Breast epithelium (tissue), 3 donors: ENCODE data around the gene USP24.

Experiments
- POLR2A ChIP-seq: fragments of 450-650 bp; IDR thresholded peaks from one replicate; pipeline ENCODE4 v1.6.1; 2016; ENCODE audit warnings: antibody characterized with exemption, mild to moderate bottlenecking, moderate library complexity
- POLR2AphosphoS5 ChIP-seq, 3 donors: sonication (generic); formaldehyde crosslinking; IDR thresholded peaks; one replicate each; pipeline ENCODE4 v1.6.1; 2017; ENCODE audit warnings: antibody characterized with exemption in 3 of 3
- TF ChIP-seq, protein P1 (sequence below), 3 donors: fragments of 450-650 bp; IDR thresholded peaks; one replicate each; pipeline ENCODE4 v1.5.1; 2016 to 2017; ENCODE audit warnings: antibody characterized with exemption in 3 of 3, mild to moderate bottlenecking in 3 of 3, moderate library complexity in 3 of 3

DNA sequence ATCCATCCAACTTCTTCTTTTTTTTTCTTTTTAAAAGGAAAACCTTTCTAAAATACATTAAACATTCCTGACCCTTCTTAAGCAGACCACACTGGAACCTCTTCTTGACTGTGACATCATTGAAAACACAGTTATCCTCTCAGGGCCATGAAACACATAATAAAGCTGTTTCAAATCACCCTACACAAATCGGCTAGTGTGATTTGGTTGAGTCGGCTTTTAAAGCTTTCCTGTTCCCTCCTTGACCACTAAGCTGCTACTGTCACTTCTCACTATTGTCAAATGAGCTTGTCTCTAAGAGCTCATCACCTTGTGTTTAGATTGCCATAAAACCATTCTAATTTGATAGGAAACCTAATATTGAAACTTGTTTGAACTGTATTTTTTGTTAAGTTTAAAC, 5.9 kb downstream of the USP24 start:
- TF ChIP-seq, protein P1, sequence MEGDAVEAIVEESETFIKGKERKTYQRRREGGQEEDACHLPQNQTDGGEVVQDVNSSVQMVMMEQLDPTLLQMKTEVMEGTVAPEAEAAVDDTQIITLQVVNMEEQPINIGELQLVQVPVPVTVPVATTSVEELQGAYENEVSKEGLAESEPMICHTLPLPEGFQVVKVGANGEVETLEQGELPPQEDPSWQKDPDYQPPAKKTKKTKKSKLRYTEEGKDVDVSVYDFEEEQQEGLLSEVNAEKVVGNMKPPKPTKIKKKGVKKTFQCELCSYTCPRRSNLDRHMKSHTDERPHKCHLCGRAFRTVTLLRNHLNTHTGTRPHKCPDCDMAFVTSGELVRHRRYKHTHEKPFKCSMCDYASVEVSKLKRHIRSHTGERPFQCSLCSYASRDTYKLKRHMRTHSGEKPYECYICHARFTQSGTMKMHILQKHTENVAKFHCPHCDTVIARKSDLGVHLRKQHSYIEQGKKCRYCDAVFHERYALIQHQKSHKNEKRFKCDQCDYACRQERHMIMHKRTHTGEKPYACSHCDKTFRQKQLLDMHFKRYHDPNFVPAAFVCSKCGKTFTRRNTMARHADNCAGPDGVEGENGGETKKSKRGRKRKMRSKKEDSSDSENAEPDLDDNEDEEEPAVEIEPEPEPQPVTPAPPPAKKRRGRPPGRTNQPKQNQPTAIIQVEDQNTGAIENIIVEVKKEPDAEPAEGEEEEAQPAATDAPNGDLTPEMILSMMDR (IDR thresholded peaks at IDR 0.05), result no peak
- no peak for TF ChIP-seq POLR2A
- no peak for TF ChIP-seq POLR2AphosphoS5 (IDR thresholded peaks at IDR 0.05)
